ENCODE measurements around the gene SHF.

- TF ChIP-seq CTCF (IDR thresholded peaks at IDR 0.05; ENCODE audit: insufficient read depth, low read depth, low read length): no peak
- TF ChIP-seq EZH2 (IDR thresholded peaks at IDR 0.05; ENCODE audit: insufficient read depth, low read length): no peak
Measured at GRCh38 chr15:45231864-45232562, 44.2 kb upstream of the SHF start.
